Measurements from ENCODE around the gene G6PC3. TPM values are rescaled to one million over a fixed set of nuclear protein-coding genes. Genes with fewer than 3 reads are reported as not detected.

The G6PC3 gene
- total and polyA plus RNA-seq, 2 of the 4 experiments (the other 2 are of a cell fraction), result 20.4 to 107 TPM

DNA sequence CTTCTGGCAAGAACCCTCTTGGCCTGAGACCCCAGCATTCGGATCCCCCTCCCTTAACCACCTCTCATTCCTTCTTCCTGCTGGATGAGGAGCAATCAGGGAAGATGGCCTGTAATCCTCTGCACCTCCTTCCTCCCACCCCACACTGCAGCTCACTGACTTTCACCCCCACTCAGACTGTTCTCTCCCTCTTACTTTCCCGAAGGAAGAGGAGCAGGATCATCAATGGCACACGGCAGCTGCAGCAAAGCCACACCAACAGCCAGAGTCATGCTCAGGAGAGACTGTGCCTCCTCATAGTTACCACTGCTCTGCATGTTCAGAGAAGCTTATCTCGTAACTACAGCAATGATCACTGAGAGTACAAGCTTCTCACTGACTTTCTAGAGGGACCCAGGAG is 45.7 kb upstream of the G6PC3 start:
- Histone ChIP-seq H3K36me3 (ENCODE audit: control insufficient read depth, insufficient read depth, low read length) (peaks cover 28% of the 10 kb centered on the region), H2AFZ (replicated peaks; ENCODE audit: low read length, poor library complexity) (no peak overlapping the region), H3K9ac (ENCODE audit: low read depth, low read length) (no peak overlapping the region), H2BK5ac (ENCODE audit: low read depth, low read length, poor library complexity, severe bottlenecking) (no peak overlapping the region), H3K9me1 (ENCODE audit: insufficient read depth, low read length) (peaks cover 22% of the 10 kb centered on the region), H2AK5ac (ENCODE audit: low read depth, low read length) (no peak overlapping the region), H2BK15ac (ENCODE audit: low read depth, low read length) (no peak overlapping the region), H3K27me3 (ENCODE audit: control insufficient read depth, insufficient read depth, low read length) (no peaks in the 10 kb centered on the region), H2AK9ac (replicated peaks; ENCODE audit: low read depth, low read length, poor library complexity) (no peak overlapping the region), H3K18ac (ENCODE audit: low read depth, low read length) (no peak overlapping the region), H3K23ac (ENCODE audit: low read depth, low read length) (no peak overlapping the region), H3K56ac (ENCODE audit: extremely low read depth, insufficient read depth, low read length) (no peak overlapping the region), H3K9me3 (ENCODE audit: control insufficient read depth, insufficient read depth, low read length) (no peaks in the 10 kb centered on the region), H3K79me1 (ENCODE audit: low read depth in 1 of 2, low read length in 2 of 2) (peaks cover 6 to 32% of the 10 kb centered on the region in 2 experiments; a peak in 3 of 4 replicates), H3K4ac (ENCODE audit: low read depth, low read length) (no peak overlapping the region), H3K4me2 (ENCODE audit: low read depth, low read length) (no peak overlapping the region), H3K4me1 (ENCODE audit: control insufficient read depth, insufficient read depth, low read length) (no peaks in the 10 kb centered on the region), H4K8ac (ENCODE audit: low read depth in 2 of 2, low read length in 2 of 2) (no peak overlapping the region), H4K91ac (ENCODE audit: insufficient read depth, low read depth, low read length) (no peak overlapping the region), H4K20me1 (ENCODE audit: insufficient read depth, low read length) (peaks cover 11% of the 10 kb centered on the region), H2BK120ac (ENCODE audit: low read depth, low read length) (no peak overlapping the region), H3K4me3 (ENCODE audit: insufficient read depth, low read depth, low read length) (no peak overlapping the region), H2BK20ac (ENCODE audit: low read depth, low read length) (no peak overlapping the region), H4K5ac (ENCODE audit: low read depth, low read length) (no peak overlapping the region), H3K14ac (replicated peaks; ENCODE audit: low read depth, low read length) (no peak overlapping the region), H3K27ac (ENCODE audit: insufficient read depth, low read length) (no peak overlapping the region)
- 94% methylated on average over 3 of the region's 4 CpGs; no CpG with 5 or more reads in 1 of the 2 experiments for WGBS, 2 experiments (ENCODE audit: extremely low coverage in 2 of 2, insufficient read length in 1 of 2)
- ChIA-PET CTCF (no interaction called here), POLR2A (ENCODE audit: unreplicated experiment) (no interaction called here)
- ATAC-seq (ENCODE audit: low read depth), result no peak
- in situ Hi-C loops (cut with MboI; ENCODE audit: low sequenced_read_pairs), result no loop called here
- no peak for DNase-seq
- dilution Hi-C loops (cut with HindIII; ENCODE audit: low sequenced_read_pairs, unreplicated experiment), result no loop called here
- BruUV-seq (replicated peaks), result no TSS peak
- intact Hi-C loops (cut with micrococcal nuclease), result no loop called here
- TF ChIP-seq MAFK (IDR thresholded peaks at IDR 0.05; ENCODE audit: low read depth, low read length) (no peak), CEBPB (IDR thresholded peaks at IDR 0.05; ENCODE audit: low read depth, low read length) (no peak), RAD21 (IDR thresholded peaks at IDR 0.05; ENCODE audit: low read length) (no peak), RFX5 (IDR thresholded peaks at IDR 0.05; ENCODE audit: low read depth, low read length) (no peak), MAZ (IDR thresholded peaks at IDR 0.05; ENCODE audit: borderline replicate concordance, low read depth, low read length) (no peak), NFE2L2 (IDR thresholded peaks at IDR 0.05; ENCODE audit: low read depth, low read length) (no peak), FOS (IDR thresholded peaks at IDR 0.05; ENCODE audit: low read depth, low read length) (no peak), RCOR1 (IDR thresholded peaks at IDR 0.05; ENCODE audit: insufficient replicate concordance, low read length) (no peak), SMC3 (IDR thresholded peaks at IDR 0.05; ENCODE audit: low read depth, low read length) (no peak)
- TF ChIP-seq, protein P1, sequence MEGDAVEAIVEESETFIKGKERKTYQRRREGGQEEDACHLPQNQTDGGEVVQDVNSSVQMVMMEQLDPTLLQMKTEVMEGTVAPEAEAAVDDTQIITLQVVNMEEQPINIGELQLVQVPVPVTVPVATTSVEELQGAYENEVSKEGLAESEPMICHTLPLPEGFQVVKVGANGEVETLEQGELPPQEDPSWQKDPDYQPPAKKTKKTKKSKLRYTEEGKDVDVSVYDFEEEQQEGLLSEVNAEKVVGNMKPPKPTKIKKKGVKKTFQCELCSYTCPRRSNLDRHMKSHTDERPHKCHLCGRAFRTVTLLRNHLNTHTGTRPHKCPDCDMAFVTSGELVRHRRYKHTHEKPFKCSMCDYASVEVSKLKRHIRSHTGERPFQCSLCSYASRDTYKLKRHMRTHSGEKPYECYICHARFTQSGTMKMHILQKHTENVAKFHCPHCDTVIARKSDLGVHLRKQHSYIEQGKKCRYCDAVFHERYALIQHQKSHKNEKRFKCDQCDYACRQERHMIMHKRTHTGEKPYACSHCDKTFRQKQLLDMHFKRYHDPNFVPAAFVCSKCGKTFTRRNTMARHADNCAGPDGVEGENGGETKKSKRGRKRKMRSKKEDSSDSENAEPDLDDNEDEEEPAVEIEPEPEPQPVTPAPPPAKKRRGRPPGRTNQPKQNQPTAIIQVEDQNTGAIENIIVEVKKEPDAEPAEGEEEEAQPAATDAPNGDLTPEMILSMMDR (conservative IDR thresholded peaks at IDR 0.05; ENCODE audit: low read depth, low read length), result no peak
- TF ChIP-seq, protein P2, sequence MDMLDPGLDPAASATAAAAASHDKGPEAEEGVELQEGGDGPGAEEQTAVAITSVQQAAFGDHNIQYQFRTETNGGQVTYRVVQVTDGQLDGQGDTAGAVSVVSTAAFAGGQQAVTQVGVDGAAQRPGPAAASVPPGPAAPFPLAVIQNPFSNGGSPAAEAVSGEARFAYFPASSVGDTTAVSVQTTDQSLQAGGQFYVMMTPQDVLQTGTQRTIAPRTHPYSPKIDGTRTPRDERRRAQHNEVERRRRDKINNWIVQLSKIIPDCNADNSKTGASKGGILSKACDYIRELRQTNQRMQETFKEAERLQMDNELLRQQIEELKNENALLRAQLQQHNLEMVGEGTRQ (IDR thresholded peaks at IDR 0.05; ENCODE audit: low read depth, low read length), result no peak

All from IMR-90 (cell line).